Mesothelial cell of epicardium (in vitro differentiated cells): ENCODE measurements around the gene NFKB1. TPM values are rescaled to one million over a fixed set of nuclear protein-coding genes. Genes with fewer than 3 reads are reported as not detected.

ENCODE experiments used
- DNase-seq, 2 experiments: peaks; one replicate each; pipeline ENCODE4 v3.0.0; 2021; ENCODE audit warnings: low spot score in 2 of 2; ENCODE audit not compliant: unreplicated experiment in 2 of 2
- H3K27ac Mint-ChIP-seq: 2 replicates; pipeline ENCODE4 v1.8.0; 2021; ENCODE audit warnings: mixed read lengths
- H3K27me3 Mint-ChIP-seq: 2 replicates; pipeline ENCODE4 v1.8.0; 2021; ENCODE audit warnings: low read depth, mixed read lengths
- H3K36me3 Mint-ChIP-seq: 2 replicates; pipeline ENCODE4 v1.8.0; 2021; ENCODE audit warnings: mixed read lengths
- H3K4me1 Mint-ChIP-seq: 2 replicates; pipeline ENCODE4 v1.8.0; 2021; ENCODE audit warnings: mixed read lengths
- H3K4me3 Mint-ChIP-seq: 2 replicates; pipeline ENCODE4 v1.8.0; 2021; ENCODE audit warnings: mild to moderate bottlenecking, moderate library complexity, mixed read lengths
- H3K9me3 Mint-ChIP-seq: 2 replicates; pipeline ENCODE4 v1.8.0; 2021; ENCODE audit warnings: mixed read lengths
- total RNA-seq: library from RNA; stranded (reverse); gene quantifications from 3 replicates; pipeline ENCODE4 v1.2.1, GENCODE V29; 2021
- TF ChIP-seq, protein P1 (sequence below): fragments of 200-600 bp; sonication (generic); IDR thresholded peaks from one replicate; pipeline ENCODE4 v1.5.0; 2021; ENCODE audit warnings: antibody characterized with exemption; ENCODE audit not compliant: unreplicated experiment

The NFKB1 gene
- total RNA-seq, 1 donor from 2014 or later = 30.9 TPM

DNA sequence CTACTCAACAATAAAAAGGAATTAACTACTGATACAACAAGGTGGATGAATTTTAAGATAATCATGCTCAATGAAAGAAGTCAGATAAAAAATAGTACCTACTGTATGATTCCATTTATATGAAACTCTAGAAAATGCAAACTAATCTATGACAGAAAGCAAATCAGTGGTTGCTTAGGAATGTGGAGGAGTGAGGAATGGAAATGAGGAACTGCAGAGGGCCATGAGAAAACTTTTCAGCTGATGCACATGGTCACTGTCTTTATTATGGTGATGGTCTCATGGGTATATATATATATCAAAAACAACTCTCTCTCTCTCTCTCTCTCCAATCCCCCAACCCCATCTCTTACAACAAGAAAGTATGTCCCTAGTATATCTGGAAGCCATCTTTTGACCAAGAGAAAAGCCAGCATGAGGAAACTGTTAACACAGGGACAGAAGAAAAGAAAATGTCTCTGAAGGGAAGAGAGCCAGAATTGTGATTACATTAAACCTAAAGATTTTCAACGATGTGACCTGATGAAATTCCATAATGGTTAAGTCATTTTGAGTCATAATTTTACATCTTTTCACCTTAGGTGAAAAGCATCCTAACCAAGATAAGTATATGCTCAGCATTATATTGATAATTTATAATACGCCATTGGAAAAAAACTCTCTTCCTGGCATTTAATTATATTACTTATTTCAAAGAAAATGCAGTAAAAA lies 8.5 kb upstream of the NFKB1 start:
- TF ChIP-seq, protein P1, sequence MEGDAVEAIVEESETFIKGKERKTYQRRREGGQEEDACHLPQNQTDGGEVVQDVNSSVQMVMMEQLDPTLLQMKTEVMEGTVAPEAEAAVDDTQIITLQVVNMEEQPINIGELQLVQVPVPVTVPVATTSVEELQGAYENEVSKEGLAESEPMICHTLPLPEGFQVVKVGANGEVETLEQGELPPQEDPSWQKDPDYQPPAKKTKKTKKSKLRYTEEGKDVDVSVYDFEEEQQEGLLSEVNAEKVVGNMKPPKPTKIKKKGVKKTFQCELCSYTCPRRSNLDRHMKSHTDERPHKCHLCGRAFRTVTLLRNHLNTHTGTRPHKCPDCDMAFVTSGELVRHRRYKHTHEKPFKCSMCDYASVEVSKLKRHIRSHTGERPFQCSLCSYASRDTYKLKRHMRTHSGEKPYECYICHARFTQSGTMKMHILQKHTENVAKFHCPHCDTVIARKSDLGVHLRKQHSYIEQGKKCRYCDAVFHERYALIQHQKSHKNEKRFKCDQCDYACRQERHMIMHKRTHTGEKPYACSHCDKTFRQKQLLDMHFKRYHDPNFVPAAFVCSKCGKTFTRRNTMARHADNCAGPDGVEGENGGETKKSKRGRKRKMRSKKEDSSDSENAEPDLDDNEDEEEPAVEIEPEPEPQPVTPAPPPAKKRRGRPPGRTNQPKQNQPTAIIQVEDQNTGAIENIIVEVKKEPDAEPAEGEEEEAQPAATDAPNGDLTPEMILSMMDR = no peak
- Mint-ChIP-seq H3K36me3 (no peaks in the 10 kb centered on the region), H3K4me1 (peaks cover 24% of the 10 kb centered on the region), H3K4me3 (no peak overlapping the region), H3K27ac (peak overlapping the region; percentile 58), H3K27me3 (no peaks in the 10 kb centered on the region), H3K9me3 (peaks cover 21% of the 10 kb centered on the region)
- DNase-seq = no peak

DNA sequence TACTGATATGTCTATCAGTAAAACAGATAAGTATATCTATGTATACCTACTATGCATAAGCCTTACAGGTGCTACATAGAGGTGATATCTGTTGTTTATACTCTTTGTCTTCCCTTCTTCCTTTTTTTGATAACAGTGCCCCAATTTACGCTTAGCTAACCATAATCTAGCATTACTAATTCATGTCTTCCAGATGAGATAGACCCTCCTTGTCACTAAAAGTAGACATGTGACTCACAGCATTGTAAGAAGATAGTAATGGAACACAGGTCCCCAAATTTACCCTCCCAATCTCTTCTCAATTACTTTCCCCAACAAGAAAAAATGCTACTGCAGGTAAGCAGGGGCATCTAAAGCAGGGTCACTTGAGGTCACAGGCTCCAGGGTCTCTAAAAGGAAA lies 7.9 kb upstream of the NFKB1 start:
- Mint-ChIP-seq H3K4me1 (peaks cover 26% of the 10 kb centered on the region), H3K36me3 (no peaks in the 10 kb centered on the region), H3K27me3 (no peaks in the 10 kb centered on the region), H3K27ac (no peak overlapping the region), H3K9me3 (peaks cover 16% of the 10 kb centered on the region), H3K4me3 (no peak overlapping the region)
- DNase-seq = no peak
- TF ChIP-seq, protein P1 = no peak

DNA sequence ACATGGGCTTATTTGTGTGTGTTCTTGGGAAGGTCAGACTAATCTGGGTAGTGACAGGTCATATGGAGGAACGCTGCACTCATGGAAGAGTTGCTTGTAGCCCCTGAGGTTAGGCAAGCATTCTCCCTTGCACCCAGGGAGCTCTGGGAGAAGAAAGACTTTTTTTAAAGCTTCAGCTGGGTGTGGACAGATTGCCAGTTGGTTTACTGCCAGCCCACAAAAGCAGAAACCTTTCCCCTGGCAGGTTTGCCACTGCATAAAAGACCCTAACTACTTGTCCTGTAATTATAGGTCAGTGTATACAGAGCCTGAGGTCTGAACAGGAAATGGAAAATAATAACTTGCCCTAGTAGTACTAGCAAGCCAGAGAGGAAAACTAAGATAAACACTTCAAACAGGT lies 7.4 kb upstream of the NFKB1 start:
- H3K27me3 Mint-ChIP-seq = no peaks in the 10 kb centered on the region

DNA sequence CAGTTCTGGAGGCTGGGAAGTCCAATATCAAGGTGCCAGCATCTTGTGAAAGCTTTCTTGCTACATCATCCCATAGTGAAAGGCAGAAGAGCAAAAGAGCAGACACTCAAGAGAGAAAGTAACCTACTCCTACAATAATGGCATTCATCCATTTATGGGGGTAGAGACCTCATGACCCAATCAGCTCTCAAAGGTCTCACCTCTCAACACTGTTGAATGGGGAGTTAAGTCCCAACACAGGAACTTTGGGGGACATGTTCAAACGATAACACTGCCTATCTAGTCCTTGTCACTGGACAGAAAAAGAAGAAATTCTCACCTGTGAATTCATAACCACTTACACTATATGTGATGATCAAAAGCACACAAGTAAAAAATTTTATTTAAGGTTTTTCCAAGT lies 6.6 kb upstream of the NFKB1 start:
- Mint-ChIP-seq H3K36me3 (no peaks in the 10 kb centered on the region), H3K4me1 (peaks cover 26% of the 10 kb centered on the region), H3K4me3 (no peak overlapping the region), H3K9me3 (peaks cover 4% of the 10 kb centered on the region), H3K27me3 (no peaks in the 10 kb centered on the region), H3K27ac (no peak overlapping the region)
- TF ChIP-seq, protein P1 = no peak
- DNase-seq = no peak

More for the DNA sequence above, 7.4 kb upstream of the NFKB1 start:
- Mint-ChIP-seq H3K9me3 (peaks cover 10% of the 10 kb centered on the region), H3K36me3 (no peaks in the 10 kb centered on the region), H3K4me3 (no peak overlapping the region), H3K27ac (no peak overlapping the region), H3K4me1 (peaks cover 26% of the 10 kb centered on the region)
- TF ChIP-seq, protein P1 = no peak
- DNase-seq = no peak

DNA sequence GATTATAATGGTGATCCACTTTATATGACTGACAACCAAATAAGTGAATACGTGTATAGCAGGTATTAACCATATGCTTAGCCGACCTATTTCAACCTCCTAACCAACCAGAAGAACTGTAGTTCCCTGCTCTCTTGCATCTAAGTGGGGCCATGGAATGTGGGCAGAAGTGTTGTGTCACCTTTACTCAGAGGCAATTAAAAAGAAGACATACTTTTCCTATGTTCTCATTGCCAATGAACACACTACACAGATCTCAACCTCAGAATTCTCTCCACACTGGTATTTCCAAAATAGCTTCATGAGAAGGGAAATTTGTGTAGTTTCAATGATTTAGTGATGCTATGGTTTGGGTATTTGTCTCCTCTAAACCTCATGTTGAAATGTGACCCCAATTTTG lies 3.2 kb upstream of the NFKB1 start:
- Mint-ChIP-seq H3K27ac (no peak overlapping the region), H3K27me3 (no peaks in the 10 kb centered on the region)

More for the DNA sequence above, 3.2 kb upstream of the NFKB1 start:
- DNase-seq = no peak
- Mint-ChIP-seq H3K36me3 (no peaks in the 10 kb centered on the region), H3K4me3 (no peak overlapping the region), H3K4me1 (peaks cover 30% of the 10 kb centered on the region), H3K9me3 (no peaks in the 10 kb centered on the region)
- TF ChIP-seq, protein P1 = no peak
